Measurements from ENCODE around the gene PLEKHB2. TPM values are rescaled to one million over a fixed set of nuclear protein-coding genes. Genes with fewer than 3 reads are reported as not detected.
A peak's percentile ranks its signal among the peaks of the same experiment; 100 is the strongest.

The PLEKHB2 gene
- total RNA-seq, 1 experiment from 2014 or later: 94.8 TPM

- Histone ChIP-seq H3K27me3 (ENCODE audit: insufficient read depth, low read length) (no peaks in the 10 kb centered on the region), H3K4me2 (ENCODE audit: low read length) (no peak overlapping the region), H3K4me3 (replicated peaks in 1 of 2; ENCODE audit: low read depth in 1 of 2, low read length in 2 of 2) (no peak overlapping the region), H3K36me3 (ENCODE audit: control insufficient read depth in 1 of 2, insufficient read depth in 2 of 2, low read length in 2 of 2) (peaks cover 38 to 54% of the 10 kb centered on the region in 2 experiments), H4K20me1 (ENCODE audit: insufficient read depth) (no peaks in the 10 kb centered on the region), H3K9me2 (ENCODE audit: insufficient read depth) (no peaks in the 10 kb centered on the region), H3K27ac (ENCODE audit: low read depth, low read length) (no peak overlapping the region), H3K9ac (ENCODE audit: low read length) (no peak overlapping the region), H3K9me3 (ENCODE audit: control insufficient read depth in 1 of 2, insufficient read depth in 1 of 2, low read depth in 1 of 2, low read length in 2 of 2) (no peaks in the 10 kb centered on the region), H3K4me1 (ENCODE audit: control insufficient read depth in 1 of 2, insufficient read depth in 2 of 2, low read length in 2 of 2) (peaks cover 0 to 23% of the 10 kb centered on the region in 2 experiments; a peak in 2 of 4 replicates), H3K79me2 (ENCODE audit: insufficient read depth, low read length) (peaks cover 20% of the 10 kb centered on the region), H2AFZ (ENCODE audit: low read depth, low read length, poor library complexity, severe bottlenecking) (no peak overlapping the region)
- TF ChIP-seq, protein P1, sequence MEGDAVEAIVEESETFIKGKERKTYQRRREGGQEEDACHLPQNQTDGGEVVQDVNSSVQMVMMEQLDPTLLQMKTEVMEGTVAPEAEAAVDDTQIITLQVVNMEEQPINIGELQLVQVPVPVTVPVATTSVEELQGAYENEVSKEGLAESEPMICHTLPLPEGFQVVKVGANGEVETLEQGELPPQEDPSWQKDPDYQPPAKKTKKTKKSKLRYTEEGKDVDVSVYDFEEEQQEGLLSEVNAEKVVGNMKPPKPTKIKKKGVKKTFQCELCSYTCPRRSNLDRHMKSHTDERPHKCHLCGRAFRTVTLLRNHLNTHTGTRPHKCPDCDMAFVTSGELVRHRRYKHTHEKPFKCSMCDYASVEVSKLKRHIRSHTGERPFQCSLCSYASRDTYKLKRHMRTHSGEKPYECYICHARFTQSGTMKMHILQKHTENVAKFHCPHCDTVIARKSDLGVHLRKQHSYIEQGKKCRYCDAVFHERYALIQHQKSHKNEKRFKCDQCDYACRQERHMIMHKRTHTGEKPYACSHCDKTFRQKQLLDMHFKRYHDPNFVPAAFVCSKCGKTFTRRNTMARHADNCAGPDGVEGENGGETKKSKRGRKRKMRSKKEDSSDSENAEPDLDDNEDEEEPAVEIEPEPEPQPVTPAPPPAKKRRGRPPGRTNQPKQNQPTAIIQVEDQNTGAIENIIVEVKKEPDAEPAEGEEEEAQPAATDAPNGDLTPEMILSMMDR (IDR thresholded peaks at IDR 0.05 in 2 of 3, conservative IDR thresholded peaks at IDR 0.05 in 1 of 3; ENCODE audit: borderline replicate concordance in 1 of 3, insufficient read depth in 1 of 3, low read depth in 2 of 3, low read length in 2 of 3): no peak
- no peak for TF ChIP-seq SRF (IDR thresholded peaks at IDR 0.05; ENCODE audit: low read depth)
- no peak for TF ChIP-seq FOSL1 (IDR thresholded peaks at IDR 0.05; ENCODE audit: low read depth)
- TF ChIP-seq MAX (IDR thresholded peaks at IDR 0.05): no peak
- TF ChIP-seq CBX3 (IDR thresholded peaks at IDR 0.05; ENCODE audit: low read depth): no peak
- intact Hi-C loops (cut with micrococcal nuclease): no loop called here
- POLR2A ChIA-PET: no interaction called here
- ATAC-seq (no peak), DNase-seq (ENCODE audit: low read depth, low spot score) (no peak)
- CTCF ChIA-PET: no interaction called here
- RAD21 ChIA-PET (ENCODE audit: low non-redundant PET in 1 of 2, low total read pairs in 2 of 2, uncharacterized antibody in 2 of 2, unreplicated experiment in 2 of 2): no interaction called here
- BruUV-seq (replicated peaks): no TSS peak
Measured at GRCh38 chr2:131127981-131128380, 22.8 kb downstream of the PLEKHB2 start.

DNA sequence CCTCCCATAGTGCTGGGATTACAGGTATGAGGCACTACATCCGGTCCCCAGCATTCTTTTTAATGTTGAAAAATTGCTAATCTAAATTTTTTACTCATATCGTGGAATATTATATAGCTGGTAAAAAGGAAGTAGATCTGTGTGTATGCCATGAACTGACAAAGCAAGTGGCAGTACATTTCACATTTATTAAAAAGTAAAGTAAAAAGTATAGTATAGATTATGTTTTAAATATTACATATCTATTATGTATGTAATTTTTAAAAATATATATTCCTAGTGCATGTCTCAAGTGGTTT is 25.1 kb downstream of the PLEKHB2 start:
- Histone ChIP-seq H3K9ac (ENCODE audit: low read length) (no peak overlapping the region), H3K4me2 (ENCODE audit: low read length) (peak overlapping the region; percentile 26; the same call in 1 of the 2 replicates), H3K27me3 (ENCODE audit: insufficient read depth, low read length) (no peaks in the 10 kb centered on the region), H4K20me1 (ENCODE audit: insufficient read depth) (no peaks in the 10 kb centered on the region), H3K9me3 (ENCODE audit: control insufficient read depth in 1 of 2, insufficient read depth in 1 of 2, low read depth in 1 of 2, low read length in 2 of 2) (no peaks in the 10 kb centered on the region), H3K27ac (ENCODE audit: low read depth, low read length) (peak overlapping the region; percentile 29; the same call in 1 of the 2 replicates), H3K36me3 (ENCODE audit: control insufficient read depth in 1 of 2, insufficient read depth in 2 of 2, low read length in 2 of 2) (peaks cover 43 to 57% of the 10 kb centered on the region in 2 experiments), H3K4me3 (replicated peaks in 1 of 2; ENCODE audit: low read depth in 1 of 2, low read length in 2 of 2) (no peak overlapping the region), H3K79me2 (ENCODE audit: insufficient read depth, low read length) (peaks cover 12% of the 10 kb centered on the region; the same call in 1 of the 2 replicates), H3K4me1 (ENCODE audit: control insufficient read depth in 1 of 2, insufficient read depth in 2 of 2, low read length in 2 of 2) (peaks cover 0 to 23% of the 10 kb centered on the region in 2 experiments; a peak in 2 of 4 replicates), H2AFZ (ENCODE audit: low read depth, low read length, poor library complexity, severe bottlenecking) (no peak overlapping the region), H3K9me2 (ENCODE audit: insufficient read depth) (no peaks in the 10 kb centered on the region)
- TF ChIP-seq SIN3A (IDR thresholded peaks at IDR 0.05; ENCODE audit: low read depth): no peak
- TF ChIP-seq CBX3 (IDR thresholded peaks at IDR 0.05; ENCODE audit: low read depth): no peak
- no peak for TF ChIP-seq EZH2phosphoT487 (IDR thresholded peaks at IDR 0.05; ENCODE audit: borderline replicate concordance)
- ChIA-PET POLR2A (no interaction called here), CTCF (no interaction called here), RAD21 (ENCODE audit: low non-redundant PET in 1 of 2, low total read pairs in 2 of 2, uncharacterized antibody in 2 of 2, unreplicated experiment in 2 of 2) (no interaction called here)
- intact Hi-C loops (cut with micrococcal nuclease): no loop called here
- BruUV-seq (replicated peaks): no TSS peak
- ATAC-seq (no peak), DNase-seq (ENCODE audit: low read depth, low spot score) (no peak)
